HCT116 (cell line): ENCODE measurements around the gene GID4.

Experiments used
- ELF1 ChIP-seq: IDR thresholded peaks from 2 replicates; pipeline ENCODE4 v1.6.1; 2012; ENCODE audit warnings: low read depth, borderline replicate concordance
- EZH2phosphoT487 ChIP-seq: fragments of 200-600 bp; IDR thresholded peaks from 2 replicates; pipeline ENCODE4 v1.6.1; 2018; ENCODE audit warnings: antibody characterized with exemption, borderline replicate concordance
- JUND ChIP-seq: IDR thresholded peaks from 2 replicates; pipeline ENCODE4 v1.6.1; 2012
- POLR2AphosphoS5 ChIP-seq: IDR thresholded peaks from 2 replicates; pipeline ENCODE4 v1.6.1; 2011; ENCODE audit warnings: mild to moderate bottlenecking, low read depth, low read length, moderate library complexity
- RAD21 ChIP-seq: IDR thresholded peaks from 2 replicates; pipeline ENCODE4 v1.6.1; 2012; ENCODE audit warnings: low read depth, mild to moderate bottlenecking
- TF ChIP-seq, protein P1 (sequence below), 3 experiments: fragments of 200-600 bp in 1 of 3; sonication (generic) in 1 of 3; IDR thresholded peaks in 2 of 3; conservative IDR thresholded peaks in 1 of 3; 2 replicates each; pipeline ENCODE4 v1.5.1; 2012 to 2017; ENCODE audit warnings: low read depth in 2 of 3, low read length in 2 of 3, antibody characterized with exemption in 1 of 3, borderline replicate concordance in 1 of 3, control low read depth in 1 of 3, mild to moderate bottlenecking in 1 of 3, mixed read lengths in 1 of 3, mixed run types in 1 of 3, moderate library complexity in 1 of 3; ENCODE audit not compliant: insufficient read depth in 1 of 3
- TF ChIP-seq, protein P2 (sequence below): IDR thresholded peaks from 2 replicates; pipeline ENCODE4 v1.6.1; 2012
- TF ChIP-seq, protein P3 (sequence below): IDR thresholded peaks from 2 replicates; pipeline ENCODE4 v1.6.1; 2012

DNA sequence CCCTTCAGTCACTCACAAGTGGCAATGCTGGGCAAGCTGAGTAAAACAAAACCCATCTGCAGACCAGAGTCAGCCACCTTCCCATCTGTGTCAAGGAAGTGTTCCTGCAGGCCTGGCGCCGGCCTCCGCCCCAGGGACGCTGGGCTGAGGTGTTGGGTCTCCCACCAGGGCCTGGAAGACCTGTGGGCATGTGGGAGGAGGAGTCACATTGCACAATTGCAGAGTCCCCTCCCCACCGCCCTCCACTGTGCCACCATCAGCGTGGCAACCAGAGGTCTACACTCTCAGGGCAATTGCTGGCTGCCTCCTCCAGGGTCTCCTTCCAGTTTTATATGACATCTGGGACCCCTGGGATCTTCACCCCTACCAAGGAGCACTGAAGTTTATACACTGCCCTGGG is 66.4 kb downstream of the GID4 start:
- TF ChIP-seq, protein P1, sequence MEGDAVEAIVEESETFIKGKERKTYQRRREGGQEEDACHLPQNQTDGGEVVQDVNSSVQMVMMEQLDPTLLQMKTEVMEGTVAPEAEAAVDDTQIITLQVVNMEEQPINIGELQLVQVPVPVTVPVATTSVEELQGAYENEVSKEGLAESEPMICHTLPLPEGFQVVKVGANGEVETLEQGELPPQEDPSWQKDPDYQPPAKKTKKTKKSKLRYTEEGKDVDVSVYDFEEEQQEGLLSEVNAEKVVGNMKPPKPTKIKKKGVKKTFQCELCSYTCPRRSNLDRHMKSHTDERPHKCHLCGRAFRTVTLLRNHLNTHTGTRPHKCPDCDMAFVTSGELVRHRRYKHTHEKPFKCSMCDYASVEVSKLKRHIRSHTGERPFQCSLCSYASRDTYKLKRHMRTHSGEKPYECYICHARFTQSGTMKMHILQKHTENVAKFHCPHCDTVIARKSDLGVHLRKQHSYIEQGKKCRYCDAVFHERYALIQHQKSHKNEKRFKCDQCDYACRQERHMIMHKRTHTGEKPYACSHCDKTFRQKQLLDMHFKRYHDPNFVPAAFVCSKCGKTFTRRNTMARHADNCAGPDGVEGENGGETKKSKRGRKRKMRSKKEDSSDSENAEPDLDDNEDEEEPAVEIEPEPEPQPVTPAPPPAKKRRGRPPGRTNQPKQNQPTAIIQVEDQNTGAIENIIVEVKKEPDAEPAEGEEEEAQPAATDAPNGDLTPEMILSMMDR (IDR thresholded peaks at IDR 0.05 in 2 of 3, conservative IDR thresholded peaks at IDR 0.05 in 1 of 3; ENCODE audit: borderline replicate concordance in 1 of 3, insufficient read depth in 1 of 3, low read depth in 2 of 3, low read length in 2 of 3): no peak
- TF ChIP-seq, protein P2, sequence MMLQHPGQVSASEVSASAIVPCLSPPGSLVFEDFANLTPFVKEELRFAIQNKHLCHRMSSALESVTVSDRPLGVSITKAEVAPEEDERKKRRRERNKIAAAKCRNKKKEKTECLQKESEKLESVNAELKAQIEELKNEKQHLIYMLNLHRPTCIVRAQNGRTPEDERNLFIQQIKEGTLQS: no peak
- TF ChIP-seq POLR2AphosphoS5: no peak
- no peak for TF ChIP-seq JUND
- no peak for TF ChIP-seq RAD21
- TF ChIP-seq, protein P3, sequence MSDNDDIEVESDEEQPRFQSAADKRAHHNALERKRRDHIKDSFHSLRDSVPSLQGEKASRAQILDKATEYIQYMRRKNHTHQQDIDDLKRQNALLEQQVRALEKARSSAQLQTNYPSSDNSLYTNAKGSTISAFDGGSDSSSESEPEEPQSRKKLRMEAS: no peak
- TF ChIP-seq EZH2phosphoT487: no peak
- TF ChIP-seq ELF1: no peak
